GM23338 (cell line): ENCODE data around the gene THSD7A. TPM values are rescaled to one million over a fixed set of nuclear protein-coding genes. Genes with fewer than 3 reads are reported as not detected.

Source experiments
- ATAC-seq: fragments of 200-7000 bp; cut with Tn5 transposase; 3 replicates; pipeline ENCODE4 v1.9.1; 2020
- DNase-seq: peaks from one replicate; pipeline ENCODE4 v3.0.0-alpha.2; 2015; ENCODE audit warnings: low spot score
- H2AFZ ChIP-seq: fragments of 200-600 bp; sonication (generic); 2 replicates; pipeline ENCODE4 v1.8.0; 2016; ENCODE audit warnings: antibody characterized with exemption, mild to moderate bottlenecking, moderate library complexity
- H3F3A ChIP-seq: fragments of 200-600 bp; sonication (generic); replicated peaks from 2 replicates; pipeline ENCODE4 v1.8.0; 2017; ENCODE audit warnings: antibody characterized with exemption, mixed run types, low read depth
- H3K27ac ChIP-seq: fragments of 200-600 bp; sonication (generic); 2 replicates; pipeline ENCODE4 v1.6.1; 2016; ENCODE audit warnings: low read depth
- H3K27me3 ChIP-seq: fragments of 200-600 bp; sonication (generic); 2 replicates; pipeline ENCODE4 v1.8.0; 2016; ENCODE audit warnings: mild to moderate bottlenecking, mixed run types, moderate library complexity; ENCODE audit not compliant: insufficient read depth
- H3K36me3 ChIP-seq: fragments of 200-600 bp; sonication (generic); 2 replicates; pipeline ENCODE4 v1.8.0; 2016; ENCODE audit warnings: mild to moderate bottlenecking; ENCODE audit not compliant: insufficient read depth
- H3K4me1 ChIP-seq: fragments of 200-600 bp; sonication (generic); 2 replicates; pipeline ENCODE4 v1.8.0; 2016; ENCODE audit warnings: mild to moderate bottlenecking, moderate library complexity; ENCODE audit not compliant: insufficient read depth
- H3K4me2 ChIP-seq: fragments of 200-600 bp; sonication (generic); 2 replicates; pipeline ENCODE4 v1.7.1; 2017; ENCODE audit warnings: mixed run types
- H3K4me3 ChIP-seq: fragments of 200-600 bp; sonication (generic); 2 replicates; pipeline ENCODE4 v1.6.1; 2016; ENCODE audit warnings: mixed run types
- H3K79me2 ChIP-seq: fragments of 200-600 bp; sonication (generic); replicated peaks from 2 replicates; pipeline ENCODE4 v1.8.0; 2017; ENCODE audit warnings: mild to moderate bottlenecking; ENCODE audit not compliant: insufficient read depth
- H3K9me2 ChIP-seq: fragments of 200-600 bp; sonication (generic); 2 replicates; pipeline ENCODE4 v1.8.0; 2017; ENCODE audit not compliant: insufficient read depth
- H4K20me1 ChIP-seq: fragments of 200-600 bp; sonication (generic); replicated peaks from 2 replicates; pipeline ENCODE4 v1.8.0; 2017; ENCODE audit warnings: mild to moderate bottlenecking; ENCODE audit not compliant: insufficient read depth
- H3K27ac Mint-ChIP-seq: 2 replicates; pipeline ENCODE4 v1.8.0; 2020; ENCODE audit warnings: inconsistent platforms, mild to moderate bottlenecking, moderate library complexity, mixed read lengths
- H3K27me3 Mint-ChIP-seq: 3 replicates; pipeline ENCODE4 v1.8.0; 2022; ENCODE audit warnings: low read depth, mild to moderate bottlenecking, moderate library complexity, mixed read lengths, inconsistent platforms; ENCODE audit not compliant: insufficient read depth, poor library complexity
- H3K36me3 Mint-ChIP-seq: 3 replicates; pipeline ENCODE4 v1.8.0; 2021; ENCODE audit warnings: low read depth, mild to moderate bottlenecking, inconsistent platforms, moderate library complexity, mixed read lengths
- H3K4me1 Mint-ChIP-seq: 3 replicates; pipeline ENCODE4 v1.8.0; 2020; ENCODE audit warnings: mild to moderate bottlenecking, inconsistent platforms, mixed read lengths
- H3K4me3 Mint-ChIP-seq: 3 replicates; pipeline ENCODE4 v1.8.0; 2021; ENCODE audit warnings: moderate library complexity, mild to moderate bottlenecking, inconsistent platforms, mixed read lengths
- H3K9me3 Mint-ChIP-seq: 3 replicates; pipeline ENCODE4 v1.8.0; 2020; ENCODE audit warnings: moderate library complexity, mild to moderate bottlenecking, inconsistent platforms, mixed read lengths
- EZH2 ChIP-seq: fragments of 200-600 bp; sonication (generic); IDR thresholded peaks from one replicate; pipeline ENCODE4 v1.8.0; 2017; ENCODE audit warnings: antibody characterized with exemption, mild to moderate bottlenecking, low read depth; ENCODE audit not compliant: unreplicated experiment
- EZH2phosphoT487 ChIP-seq: fragments of 200-600 bp; sonication (generic); IDR thresholded peaks from one replicate; pipeline ENCODE4 v1.8.1; 2018; ENCODE audit warnings: antibody characterized with exemption; ENCODE audit not compliant: unreplicated experiment
- JUNB ChIP-seq: IDR thresholded peaks from one replicate; pipeline ENCODE4 v1.6.1; 2016; ENCODE audit warnings: antibody characterized with exemption; ENCODE audit not compliant: unreplicated experiment
- NANOG ChIP-seq: IDR thresholded peaks from 2 replicates; pipeline ENCODE4 v1.6.1; 2016; ENCODE audit warnings: antibody characterized with exemption, borderline replicate concordance
- POLR2AphosphoS5 ChIP-seq: IDR thresholded peaks from 2 replicates; pipeline ENCODE4 v1.6.1; 2016; ENCODE audit warnings: antibody characterized with exemption, low read depth
- REST ChIP-seq: IDR thresholded peaks from one replicate; pipeline ENCODE4 v1.6.1; 2018; ENCODE audit warnings: antibody characterized with exemption; ENCODE audit not compliant: unreplicated experiment
- polyA plus RNA-seq: library from polyadenylated mRNA; unstranded; fragments of >200 nt; fragmentation: Nextera tagmentation; extraction: Ambion mirVana; gene quantifications from 2 replicates; pipeline ENCODE4 v1.2.1, GENCODE V29; 2016
- total RNA-seq: library from RNA; depleted of rRNA; stranded (reverse); fragments of >200 nt; shearing (Covaris generic); gene quantifications from 2 replicates; pipeline ENCODE4 v1.2.3, GENCODE V29; 2014
- TF ChIP-seq, protein P1 (sequence below): fragments of 250-450 bp; sonication (Bioruptor Pico); IDR thresholded peaks from 2 replicates; pipeline ENCODE4 v1.5.0; 2020; ENCODE audit warnings: mild to moderate bottlenecking, moderate library complexity

The THSD7A gene
- total and polyA plus RNA-seq, 2 experiments from 2014 or later, result 1.3 to 2.1 TPM

DNA sequence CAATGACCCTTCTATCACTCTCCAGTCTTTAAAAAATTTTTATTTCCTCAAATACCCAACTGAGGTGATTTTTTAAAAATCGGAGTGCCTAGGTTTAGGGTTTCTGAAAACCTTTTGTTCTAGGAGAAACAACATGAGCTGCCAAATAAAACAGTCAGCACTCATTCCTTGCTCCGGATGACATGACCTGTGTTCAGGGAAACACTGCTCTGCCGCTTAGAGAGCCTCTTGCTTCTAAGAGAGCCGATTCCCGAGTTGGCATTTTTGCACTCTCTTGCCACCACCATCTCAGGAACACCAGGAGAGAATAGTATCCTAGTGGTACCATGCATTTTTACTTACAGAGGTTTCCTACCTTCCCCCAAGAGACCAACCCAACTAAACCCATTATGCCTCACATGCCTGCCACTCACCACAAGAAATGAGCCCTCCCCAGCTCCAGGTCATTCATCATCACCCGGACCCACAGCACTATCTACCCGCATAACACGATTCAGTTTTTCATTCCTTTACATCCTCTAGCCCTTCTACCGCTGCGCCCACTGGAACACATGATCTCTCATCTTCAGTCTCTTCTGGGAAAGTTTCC lies 365.4 kb downstream of the THSD7A start:
- no peaks in the 10 kb centered on the region for H3K9me3 Mint-ChIP-seq
- H2AFZ ChIP-seq, result peak overlapping the region; percentile 16; the same call in 1 of the 2 replicates
- H4K20me1 ChIP-seq, result no peaks in the 10 kb centered on the region
- no peaks in the 10 kb centered on the region for H3K36me3 ChIP-seq
- H3K79me2 ChIP-seq, result no peaks in the 10 kb centered on the region
- no peaks in the 10 kb centered on the region for H3K27me3 Mint-ChIP-seq
- H3K9me2 ChIP-seq, result no peaks in the 10 kb centered on the region
- H3K4me3 ChIP-seq, result no peak overlapping the region
- H3K4me1 ChIP-seq, result no peaks in the 10 kb centered on the region; the same call in 1 of the 2 replicates
- no peak overlapping the region for H3K27ac ChIP-seq
- no peak overlapping the region for H3K27ac Mint-ChIP-seq
- no peaks in the 10 kb centered on the region for H3F3A ChIP-seq
- peak; percentile 16 for DNase-seq
- ATAC-seq, result peak; percentile 44; the same call in 2 of the 3 replicates
- H3K4me1 Mint-ChIP-seq, result peaks cover 5% of the 10 kb centered on the region; the same call in 2 of the 3 replicates
- no peaks in the 10 kb centered on the region for H3K27me3 ChIP-seq
- H3K4me2 ChIP-seq, result no peak overlapping the region
- TF ChIP-seq REST (no peak), POLR2AphosphoS5 (no peak), EZH2 (no peak), JUNB (no peak), NANOG (no peak), EZH2phosphoT487 (no peak)
- TF ChIP-seq, protein P1, sequence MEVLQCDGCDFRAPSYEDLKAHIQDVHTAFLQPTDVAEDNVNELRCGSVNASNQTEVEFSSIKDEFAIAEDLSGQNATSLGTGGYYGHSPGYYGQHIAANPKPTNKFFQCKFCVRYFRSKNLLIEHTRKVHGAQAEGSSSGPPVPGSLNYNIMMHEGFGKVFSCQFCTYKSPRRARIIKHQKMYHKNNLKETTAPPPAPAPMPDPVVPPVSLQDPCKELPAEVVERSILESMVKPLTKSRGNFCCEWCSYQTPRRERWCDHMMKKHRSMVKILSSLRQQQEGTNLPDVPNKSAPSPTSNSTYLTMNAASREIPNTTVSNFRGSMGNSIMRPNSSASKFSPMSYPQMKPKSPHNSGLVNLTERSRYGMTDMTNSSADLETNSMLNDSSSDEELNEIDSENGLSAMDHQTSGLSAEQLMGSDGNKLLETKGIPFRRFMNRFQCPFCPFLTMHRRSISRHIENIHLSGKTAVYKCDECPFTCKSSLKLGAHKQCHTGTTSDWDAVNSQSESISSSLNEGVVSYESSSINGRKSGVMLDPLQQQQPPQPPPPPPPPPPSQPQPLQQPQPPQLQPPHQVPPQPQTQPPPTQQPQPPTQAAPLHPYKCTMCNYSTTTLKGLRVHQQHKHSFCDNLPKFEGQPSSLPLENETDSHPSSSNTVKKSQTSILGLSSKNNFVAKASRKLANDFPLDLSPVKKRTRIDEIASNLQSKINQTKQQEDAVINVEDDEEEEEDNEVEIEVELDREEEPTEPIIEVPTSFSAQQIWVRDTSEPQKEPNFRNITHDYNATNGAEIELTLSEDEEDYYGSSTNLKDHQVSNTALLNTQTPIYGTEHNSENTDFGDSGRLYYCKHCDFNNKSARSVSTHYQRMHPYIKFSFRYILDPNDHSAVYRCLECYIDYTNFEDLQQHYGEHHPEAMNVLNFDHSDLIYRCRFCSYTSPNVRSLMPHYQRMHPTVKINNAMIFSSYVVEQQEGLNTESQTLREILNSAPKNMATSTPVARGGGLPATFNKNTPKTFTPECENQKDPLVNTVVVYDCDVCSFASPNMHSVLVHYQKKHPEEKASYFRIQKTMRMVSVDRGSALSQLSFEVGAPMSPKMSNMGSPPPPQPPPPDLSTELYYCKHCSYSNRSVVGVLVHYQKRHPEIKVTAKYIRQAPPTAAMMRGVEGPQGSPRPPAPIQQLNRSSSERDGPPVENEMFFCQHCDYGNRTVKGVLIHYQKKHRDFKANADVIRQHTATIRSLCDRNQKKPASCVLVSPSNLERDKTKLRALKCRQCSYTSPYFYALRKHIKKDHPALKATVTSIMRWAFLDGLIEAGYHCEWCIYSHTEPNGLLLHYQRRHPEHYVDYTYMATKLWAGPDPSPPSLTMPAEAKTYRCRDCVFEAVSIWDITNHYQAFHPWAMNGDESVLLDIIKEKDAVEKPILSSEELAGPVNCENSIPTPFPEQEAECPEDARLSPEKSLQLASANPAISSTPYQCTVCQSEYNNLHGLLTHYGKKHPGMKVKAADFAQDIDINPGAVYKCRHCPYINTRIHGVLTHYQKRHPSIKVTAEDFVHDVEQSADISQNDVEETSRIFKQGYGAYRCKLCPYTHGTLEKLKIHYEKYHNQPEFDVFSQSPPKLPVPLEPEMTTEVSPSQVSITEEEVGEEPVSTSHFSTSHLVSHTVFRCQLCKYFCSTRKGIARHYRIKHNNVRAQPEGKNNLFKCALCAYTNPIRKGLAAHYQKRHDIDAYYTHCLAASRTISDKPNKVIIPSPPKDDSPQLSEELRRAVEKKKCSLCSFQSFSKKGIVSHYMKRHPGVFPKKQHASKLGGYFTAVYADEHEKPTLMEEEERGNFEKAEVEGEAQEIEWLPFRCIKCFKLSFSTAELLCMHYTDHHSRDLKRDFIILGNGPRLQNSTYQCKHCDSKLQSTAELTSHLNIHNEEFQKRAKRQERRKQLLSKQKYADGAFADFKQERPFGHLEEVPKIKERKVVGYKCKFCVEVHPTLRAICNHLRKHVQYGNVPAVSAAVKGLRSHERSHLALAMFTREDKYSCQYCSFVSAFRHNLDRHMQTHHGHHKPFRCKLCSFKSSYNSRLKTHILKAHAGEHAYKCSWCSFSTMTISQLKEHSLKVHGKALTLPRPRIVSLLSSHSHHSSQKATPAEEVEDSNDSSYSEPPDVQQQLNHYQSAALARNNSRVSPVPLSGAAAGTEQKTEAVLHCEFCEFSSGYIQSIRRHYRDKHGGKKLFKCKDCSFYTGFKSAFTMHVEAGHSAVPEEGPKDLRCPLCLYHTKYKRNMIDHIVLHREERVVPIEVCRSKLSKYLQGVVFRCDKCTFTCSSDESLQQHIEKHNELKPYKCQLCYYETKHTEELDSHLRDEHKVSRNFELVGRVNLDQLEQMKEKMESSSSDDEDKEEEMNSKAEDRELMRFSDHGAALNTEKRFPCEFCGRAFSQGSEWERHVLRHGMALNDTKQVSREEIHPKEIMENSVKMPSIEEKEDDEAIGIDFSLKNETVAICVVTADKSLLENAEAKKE (CRISPR knock-in tag), result no peak
- no peak overlapping the region for H3K4me3 Mint-ChIP-seq
- H3K36me3 Mint-ChIP-seq, result no peaks in the 10 kb centered on the region
